NCI-H1417 (cell line): ENCODE measurements around the gene SCAMP2.

ENCODE experiments used
- DNase-seq, 3 experiments: peaks; one replicate each; lab custom pipeline; 2025; lab: John Stamatoyannopoulos, UW

The SCAMP2 gene

DNA sequence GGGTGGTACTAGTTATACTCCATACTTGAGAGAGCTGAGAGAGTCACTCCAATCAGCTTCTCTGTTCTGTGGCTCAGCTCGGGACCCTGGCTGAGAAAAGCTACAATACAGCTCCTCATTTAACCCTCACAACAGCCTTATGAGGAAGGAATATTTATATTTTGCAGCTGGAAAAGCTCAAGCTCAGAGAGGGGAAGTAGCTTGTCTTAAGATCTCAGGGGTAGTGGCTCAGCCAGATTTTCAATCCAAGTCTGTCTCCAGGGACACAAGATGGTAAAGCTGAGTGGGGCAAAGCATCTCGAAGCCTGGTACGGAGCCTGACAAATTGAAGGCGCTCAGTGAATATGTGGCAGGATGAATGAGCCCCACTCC is 14.8 kb downstream of the SCAMP2 start:
- DNase-seq, result no peak

DNA sequence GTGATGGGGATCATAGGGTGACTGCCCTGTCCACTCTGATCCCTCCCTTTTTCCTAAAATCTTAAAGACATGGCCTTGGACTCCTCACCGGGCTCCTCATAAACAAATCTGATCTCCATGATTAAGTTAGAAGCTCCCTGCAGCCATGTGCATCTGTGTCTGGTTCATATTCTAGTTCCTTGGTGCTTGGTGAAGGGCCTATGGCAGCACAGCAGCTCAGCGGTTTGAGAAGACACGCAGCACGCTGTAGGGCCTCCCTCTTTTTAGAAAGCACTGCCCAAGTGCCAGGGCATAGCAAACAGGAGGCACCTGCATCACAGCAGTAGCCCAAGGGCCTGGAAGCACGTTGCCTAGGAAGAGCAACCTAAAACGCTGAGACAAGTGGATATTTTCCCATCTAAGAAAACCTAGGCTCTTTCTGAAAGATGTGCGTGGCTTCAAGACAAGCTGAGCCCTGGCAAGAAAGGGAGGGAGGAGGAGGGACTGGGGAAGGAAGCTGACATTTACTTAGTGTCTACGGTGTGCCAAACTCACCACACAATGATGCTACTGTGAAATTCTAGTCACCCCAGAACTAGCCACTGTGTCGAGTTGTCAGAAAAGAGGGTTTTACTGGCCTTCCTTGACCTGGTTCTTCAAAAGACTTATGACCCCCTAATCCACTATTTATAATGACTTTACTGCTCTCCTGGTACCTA is 15.3 kb downstream of the SCAMP2 start:
- no peak for DNase-seq

DNA sequence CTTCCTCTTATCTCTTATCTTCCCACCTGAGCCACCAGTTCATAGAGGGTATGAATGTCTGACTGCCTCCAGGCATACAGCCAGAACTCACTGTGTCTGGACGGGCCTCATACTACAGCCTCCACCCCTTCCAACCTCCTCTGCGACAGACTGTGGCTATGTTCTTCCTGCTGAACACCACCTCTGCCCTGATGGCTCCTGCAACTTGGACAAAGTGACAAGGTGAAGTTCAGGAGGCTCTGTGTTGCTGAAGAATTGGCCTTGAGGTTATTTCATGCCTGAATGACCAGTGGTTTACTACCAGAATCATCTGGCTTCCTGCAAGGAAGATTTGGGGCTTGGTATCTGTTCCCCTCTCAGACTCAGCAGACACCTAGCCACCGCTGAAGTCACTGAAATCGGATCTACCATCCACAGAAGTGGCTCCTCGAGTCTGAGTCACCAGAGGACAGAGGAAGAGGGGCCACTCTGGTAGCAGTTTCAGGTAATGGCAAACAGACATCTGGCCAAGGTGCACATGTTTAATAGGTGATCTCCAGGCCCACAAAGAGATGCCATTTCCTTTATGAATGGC is 16.0 kb downstream of the SCAMP2 start:
- peak in 1 of 3 experiments; percentile 22 for DNase-seq

DNA sequence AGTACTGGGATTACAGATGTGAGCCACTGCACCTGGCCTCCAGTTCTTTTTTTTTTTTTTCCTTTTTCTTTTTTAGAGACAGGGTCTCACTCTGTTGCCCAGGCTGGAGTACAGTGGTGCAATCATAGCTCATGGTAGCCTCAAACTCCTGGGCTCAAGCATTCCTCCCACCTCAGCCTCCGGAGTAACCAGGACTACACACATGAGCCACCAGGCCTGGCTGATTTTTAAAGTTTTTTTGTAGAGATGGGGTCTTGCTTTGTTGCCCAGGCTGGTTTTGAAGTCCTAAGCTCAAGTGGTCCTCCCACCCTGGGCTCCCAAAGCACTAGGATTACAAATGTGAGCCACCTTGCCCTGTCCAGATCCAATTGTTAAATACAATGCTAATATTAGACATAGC is 16.6 kb downstream of the SCAMP2 start:
- DNase-seq, result no peak

DNA sequence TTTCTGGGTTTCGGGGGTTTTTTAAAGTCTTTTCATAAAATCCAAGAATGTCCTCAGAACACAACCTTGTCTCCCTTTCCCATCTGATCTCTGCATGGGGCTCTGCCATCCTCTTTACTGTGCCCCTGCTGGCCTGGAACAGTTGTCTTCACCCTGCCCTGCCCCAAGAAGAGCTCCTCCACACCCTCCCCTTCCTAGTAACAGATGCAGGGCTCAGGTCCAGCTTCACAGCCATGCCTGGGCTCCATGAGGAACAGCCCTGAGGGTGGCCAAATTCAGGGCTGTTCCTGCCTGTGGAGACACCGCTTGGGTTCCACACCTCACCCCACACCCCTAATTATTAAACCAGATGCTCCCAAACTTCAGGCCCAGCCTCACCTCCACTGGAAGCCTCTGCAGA is 17.3 kb downstream of the SCAMP2 start:
- DNase-seq, result no peak

DNA sequence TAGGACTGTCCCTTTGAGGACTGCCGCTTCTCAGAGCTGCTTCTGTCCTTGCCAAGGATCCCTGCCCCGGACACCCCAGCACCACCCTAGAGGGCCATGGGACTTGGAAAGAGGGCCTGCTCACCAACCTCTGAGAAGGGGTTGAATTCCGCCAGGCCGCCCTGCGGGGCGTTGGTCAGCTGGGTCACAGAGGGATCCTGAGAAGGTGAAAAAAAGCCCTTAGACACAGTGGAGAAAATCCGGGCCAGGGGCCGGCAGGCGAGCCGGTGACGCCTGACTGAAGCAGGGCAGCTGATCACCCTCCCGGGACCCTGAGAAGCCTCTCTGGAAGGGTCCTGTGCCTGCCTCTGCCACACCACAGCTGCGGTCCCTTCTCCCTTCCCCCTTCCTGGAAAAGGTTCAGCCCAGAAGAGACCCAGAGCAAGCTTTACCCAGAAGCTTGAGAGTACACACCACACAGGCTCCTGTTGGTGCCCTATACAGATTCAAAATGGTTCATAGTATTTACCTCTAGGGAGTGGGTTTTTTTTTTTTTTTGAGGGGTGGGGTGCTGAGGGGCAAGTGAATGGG is 18.6 kb downstream of the SCAMP2 start:
- no peak for DNase-seq

DNA sequence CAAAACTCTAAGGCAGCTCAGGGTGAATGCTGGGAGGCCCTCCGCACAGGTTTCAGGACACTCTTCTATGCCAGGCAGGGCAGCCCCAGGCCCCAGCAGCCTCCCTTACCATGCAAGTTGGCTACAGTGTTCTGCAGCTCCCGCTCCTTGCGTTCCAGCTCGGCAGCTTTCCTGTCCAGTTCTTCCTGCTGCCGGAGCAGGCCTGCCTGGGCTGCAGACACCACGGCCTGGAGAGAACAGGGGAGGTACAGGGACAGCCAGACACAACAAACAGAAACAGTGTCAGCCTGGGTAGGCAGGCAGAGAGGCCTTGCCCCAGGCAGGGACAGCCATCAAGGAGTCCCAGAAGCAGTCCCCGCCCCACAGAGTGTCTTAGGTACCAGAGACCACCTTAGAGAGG is 21.2 kb downstream of the SCAMP2 start:
- no peak for DNase-seq

DNA sequence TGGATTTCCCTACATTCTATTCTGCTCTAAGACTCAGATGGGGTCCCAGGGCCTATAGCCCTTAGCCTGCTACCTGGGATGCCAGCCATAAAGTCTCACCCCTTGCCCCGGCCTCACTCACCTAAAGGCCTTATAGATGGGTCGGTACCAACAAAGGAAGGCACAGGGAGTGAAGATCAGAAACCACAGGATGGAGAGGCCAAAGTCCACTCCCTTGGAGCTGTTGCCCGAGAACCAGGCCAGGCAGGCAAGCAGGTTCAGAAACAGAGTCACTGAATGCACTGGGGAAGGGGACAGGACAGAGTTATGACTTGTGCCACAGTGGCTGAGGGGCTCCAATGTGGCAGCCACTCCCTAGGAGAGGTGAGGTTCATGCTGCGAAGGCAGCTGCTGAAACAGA is 22.8 kb downstream of the SCAMP2 start:
- no peak for DNase-seq

DNA sequence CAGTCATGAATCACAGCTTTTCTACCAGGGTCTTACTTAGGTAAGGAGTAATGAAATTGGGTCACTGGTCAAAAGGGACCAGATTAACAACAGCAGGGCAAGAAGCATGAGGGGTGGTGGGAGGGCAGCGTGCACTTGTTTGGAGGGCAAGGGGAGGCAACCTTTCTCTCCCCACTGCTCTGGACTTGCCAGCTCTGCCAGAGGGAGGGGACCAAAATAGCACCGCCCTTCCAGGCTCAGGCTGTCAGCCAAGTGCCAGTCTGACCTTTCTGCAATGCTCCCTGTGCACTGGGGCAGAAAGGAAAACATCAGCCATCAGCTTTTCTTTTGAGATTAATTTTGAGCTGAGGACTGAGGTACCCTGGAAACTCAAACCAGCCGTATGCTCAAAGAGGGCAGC is 25.7 kb downstream of the SCAMP2 start:
- no peak for DNase-seq

DNA sequence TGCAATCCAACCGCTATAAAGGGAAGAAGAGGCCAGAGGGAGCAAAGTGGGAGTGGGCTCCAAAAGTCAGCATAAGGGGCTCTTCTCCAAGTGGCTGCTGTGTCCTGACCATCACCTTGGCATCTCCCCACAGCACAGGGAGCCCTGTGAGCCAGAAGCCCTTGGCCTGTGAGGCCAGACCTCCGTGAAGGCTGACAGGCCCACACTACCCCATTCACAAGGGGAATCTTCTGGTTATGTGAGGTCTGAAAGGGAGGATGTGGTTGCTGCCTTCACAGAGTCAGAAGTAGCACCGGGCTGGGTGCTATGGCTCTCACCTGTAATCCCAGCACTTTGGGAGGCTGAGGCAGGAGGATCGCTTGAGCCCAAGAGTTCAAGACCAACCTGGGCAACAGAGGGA is 27.6 kb downstream of the SCAMP2 start:
- DNase-seq, result no peak

DNA sequence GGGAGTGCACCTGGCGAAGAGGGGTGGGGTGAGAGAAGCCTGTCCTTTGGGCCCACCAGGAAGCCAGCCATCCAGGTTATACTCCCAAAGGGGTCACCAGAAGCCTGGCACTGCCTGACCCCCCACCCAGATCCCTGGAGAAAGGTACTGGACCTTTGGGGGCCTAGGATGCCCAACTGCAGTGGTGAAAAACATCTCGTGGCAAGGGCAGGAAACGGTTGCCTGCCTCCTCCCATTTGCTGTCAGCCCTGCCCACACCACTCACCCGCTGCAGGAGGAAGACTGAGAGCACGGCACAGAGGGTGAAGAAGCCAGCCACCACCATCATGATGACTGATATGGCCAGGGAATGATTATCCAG is 28.0 kb downstream of the SCAMP2 start:
- DNase-seq, result no peak

DNA sequence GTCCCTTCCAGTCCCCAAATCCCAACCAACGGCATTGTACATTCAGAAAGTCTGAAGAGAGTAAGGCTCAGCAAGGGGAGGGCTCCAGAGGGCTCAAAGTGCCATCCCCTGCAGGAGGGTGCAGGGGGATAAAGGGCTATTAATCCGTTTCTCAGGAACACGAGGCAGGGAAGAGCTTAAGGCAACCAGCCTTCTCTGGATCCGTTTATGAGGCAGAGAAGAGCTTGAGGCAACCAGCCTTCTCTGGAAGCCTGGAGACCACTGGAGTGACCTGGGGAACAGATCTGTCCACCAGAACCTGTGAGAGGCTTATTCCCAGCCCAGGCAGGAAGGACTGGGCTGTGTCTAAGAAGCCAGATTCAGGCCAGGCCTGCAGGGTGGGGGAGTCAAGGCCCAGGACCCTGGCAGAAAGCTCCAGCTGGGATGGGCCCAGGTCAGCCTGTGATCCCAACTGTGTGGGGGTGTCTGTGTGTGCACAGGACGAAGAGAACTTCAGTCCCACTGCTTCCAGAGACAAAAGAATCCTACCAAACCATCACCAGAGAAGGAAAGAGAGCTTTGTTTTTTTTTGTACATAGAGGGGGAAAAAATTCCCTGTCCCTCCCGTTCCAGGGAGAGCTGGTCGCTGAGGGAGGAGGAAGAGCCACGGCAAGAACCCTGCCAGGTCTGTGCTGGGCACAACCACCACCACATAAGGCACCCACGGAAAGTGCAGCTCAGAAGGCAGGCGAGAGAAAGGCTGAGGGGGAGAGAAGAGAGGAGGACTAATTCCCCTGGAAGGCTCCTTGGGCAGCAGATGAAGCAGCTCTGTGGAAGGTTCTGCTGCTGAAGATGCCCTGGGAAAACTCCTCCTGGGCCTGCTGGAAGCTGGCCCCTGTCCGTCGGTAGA is 28.6 kb downstream of the SCAMP2 start:
- DNase-seq, result no peak

DNA sequence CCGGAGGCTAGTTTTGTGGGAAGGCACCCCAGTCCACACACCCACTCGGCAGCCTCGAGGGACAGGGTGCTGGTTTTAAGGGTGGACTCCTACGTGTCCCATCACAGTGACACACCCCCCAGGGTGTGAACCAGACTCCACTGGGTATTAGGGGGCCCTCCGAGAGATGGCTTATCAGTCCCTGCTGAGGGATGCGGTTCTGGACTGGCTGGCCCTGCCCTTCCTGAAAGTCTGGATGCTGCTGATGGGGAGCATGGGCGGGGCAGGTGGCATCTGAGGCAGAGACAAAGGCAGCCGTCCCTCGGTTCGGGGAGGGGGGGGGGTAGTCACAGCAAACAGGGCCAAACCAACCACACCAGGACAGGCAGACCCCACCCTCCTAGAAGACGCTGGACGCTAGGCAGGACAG is 29.3 kb downstream of the SCAMP2 start:
- peak in 1 of 3 experiments; percentile 42 for DNase-seq

DNA sequence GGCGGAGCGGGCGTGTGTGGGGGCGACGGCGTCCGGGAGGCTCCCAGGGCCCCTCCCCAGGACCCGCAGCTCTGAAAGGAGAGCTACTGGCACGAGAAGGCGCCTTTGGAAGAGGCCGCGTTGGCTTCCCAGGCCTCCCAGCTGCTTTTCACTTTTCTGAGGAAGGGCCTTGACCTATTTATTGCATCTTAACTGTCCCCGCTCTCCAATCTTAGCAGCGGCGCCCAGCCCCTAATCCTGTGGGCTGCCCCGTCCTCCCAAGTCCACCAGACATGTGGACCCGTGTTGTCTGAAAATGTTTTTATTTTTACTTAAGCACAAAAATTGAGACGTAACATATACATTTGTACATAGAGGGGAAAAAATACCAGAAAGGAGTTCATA is 29.7 kb downstream of the SCAMP2 start:
- no peak for DNase-seq

DNA sequence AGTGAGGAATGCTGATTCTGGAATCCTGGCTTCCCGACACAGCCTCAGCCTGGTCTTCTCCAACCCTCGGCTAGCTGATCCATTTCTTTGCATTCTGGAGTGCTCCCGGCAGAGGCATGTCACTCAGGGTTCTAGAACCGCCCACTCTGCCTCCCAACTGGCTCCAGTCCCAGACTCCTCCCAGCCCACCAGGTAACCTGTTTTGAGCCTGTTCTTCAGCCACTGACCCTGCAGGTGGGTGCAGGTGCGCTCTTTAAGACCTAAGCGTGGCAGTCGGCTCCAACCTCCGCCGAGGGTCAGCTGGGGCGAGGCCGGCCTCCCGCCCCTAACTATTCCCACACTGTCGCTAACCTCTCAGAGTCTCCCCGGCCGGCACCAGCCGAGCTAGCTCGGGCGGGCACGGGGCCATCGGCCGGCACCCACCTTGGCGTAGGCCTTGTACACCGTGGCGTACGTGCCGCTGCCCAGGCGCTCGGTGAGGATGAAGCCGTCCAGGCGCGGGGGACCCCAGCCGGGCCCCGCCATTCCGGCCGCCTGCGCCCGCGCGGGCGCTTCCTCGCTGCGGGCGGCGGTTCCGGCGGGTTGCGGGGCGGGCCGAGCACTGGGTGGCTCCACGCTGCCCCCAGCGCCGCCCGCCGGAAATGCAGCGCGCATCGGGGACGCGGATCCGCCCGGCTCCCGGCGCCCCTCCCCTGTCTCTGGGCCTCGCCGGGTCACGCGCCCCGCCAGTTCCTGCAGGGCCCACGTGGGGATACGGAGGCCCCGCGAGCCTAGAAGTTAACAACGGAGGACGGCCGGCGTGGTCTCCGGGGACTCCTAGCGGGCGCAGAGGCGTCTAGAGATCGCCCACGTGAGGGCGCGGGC is 30.4 kb downstream of the SCAMP2 start, which contains the start of gene ULK3:
ULK3 (minus strand) TSS at position 576 of the 864 bp plus-strand sequence; CDS start at position 525, 51 bp downstream.
- DNase-seq, result peak; percentile 91 to 96 (median 95)

DNA sequence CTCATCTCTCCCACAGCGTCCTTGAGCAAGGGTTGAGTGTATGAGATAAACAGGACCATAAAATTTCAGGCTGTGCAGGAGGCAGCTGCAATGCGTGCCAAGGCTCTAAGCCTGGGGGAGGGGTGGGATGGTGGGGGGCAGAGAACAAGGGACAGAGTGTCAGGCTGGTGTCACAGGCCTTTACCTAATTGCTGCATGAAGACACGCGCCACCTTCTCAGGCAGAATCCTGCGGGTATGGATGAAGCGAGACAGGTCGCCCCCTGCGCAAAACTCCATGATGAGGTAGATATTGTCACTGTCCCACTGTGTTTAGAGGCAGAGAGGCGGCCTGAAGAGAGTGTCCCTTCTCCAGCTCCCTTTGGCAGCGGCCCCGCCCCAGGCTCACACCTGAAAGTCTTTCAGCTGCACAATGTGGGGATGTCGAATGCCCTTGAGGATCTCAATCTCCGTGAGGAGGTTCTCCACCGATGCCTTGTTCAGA is 31.2 kb downstream of the SCAMP2 start:
- no peak for DNase-seq

DNA sequence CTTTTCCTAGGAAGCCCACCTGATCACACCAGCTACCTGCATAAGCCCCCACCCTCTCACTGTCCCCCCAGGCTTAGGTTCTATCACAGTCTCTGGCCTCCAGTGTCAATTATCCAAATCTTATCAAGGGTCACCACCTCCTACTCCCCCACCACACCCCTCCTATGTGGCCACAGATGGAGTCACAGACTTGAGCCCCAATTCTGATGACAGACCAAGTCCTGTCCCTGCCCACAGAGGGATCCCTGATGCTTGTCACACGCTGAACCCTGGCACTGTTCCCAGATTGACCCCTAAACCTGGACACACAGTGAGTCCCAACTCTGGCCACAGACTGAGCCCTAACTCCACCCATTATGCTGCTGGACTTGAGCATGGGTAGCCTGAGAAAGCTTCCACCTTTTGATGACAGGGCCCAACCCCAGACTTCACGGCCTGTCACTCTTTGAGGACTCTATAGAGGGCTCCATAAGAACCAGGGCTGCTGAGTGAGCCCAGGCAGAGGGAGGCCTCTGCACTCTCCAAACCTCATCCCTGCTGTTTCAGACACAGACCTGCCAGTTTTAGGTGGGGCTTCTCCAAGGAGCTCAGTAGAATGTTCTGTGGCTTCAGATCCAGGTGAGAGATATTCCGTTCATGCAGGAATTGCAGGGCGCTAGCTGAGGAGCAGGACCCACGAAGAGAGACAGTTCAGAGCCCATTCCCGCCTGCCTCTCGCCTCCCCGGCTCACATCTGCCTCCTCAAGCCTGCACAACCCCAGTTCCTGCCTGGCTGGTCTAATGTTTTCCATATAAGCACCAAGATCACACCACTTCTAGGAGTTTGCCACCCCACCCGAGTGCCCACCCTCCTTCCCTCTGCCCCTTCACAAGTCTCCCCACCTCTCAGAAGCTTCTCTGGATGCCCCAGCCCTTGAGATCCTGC is 32.1 kb downstream of the SCAMP2 start:
- DNase-seq, result no peak

DNA sequence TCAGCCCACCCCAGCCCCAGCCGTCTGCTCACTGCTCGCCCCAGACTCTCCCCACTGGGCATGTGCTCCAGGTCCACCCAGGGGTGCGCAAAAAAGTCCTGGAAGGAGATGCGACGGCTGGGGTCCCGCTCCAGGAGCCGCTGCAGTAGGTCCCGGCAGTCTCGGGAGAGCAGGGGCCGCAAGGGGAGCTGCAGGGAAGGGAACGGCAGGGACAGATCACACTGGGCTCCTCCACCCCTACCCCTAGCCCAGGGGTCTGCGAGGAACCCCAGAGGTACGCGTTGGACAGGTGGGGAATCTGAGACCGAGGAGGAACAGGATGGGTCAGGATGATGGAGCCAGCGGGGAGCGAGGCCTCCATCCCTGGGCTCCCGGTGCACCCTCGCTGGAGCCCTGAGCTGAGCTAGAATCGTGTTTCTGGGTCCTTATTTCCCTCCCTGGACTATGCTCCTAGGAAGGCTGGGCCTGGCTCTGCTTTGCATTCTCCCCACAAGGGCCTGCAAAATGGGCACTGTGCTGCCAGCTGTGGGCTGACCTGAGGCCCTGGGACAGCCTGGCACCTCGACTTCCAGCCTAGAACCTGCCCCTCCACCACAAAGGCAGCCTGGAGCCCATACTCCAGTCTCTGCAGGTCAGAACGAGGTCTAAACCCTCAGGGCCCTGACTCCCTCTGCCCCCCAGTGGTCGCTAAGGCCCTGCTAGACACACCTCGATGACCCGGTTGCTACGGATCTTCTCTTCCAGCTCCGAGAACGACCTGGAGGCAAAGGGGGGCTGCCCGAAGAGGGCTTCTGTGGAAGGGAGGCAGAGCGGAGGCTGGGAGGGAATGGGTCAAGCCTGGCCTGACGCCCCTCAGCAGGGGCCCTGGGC is 33.4 kb downstream of the SCAMP2 start:
- no peak for DNase-seq

DNA sequence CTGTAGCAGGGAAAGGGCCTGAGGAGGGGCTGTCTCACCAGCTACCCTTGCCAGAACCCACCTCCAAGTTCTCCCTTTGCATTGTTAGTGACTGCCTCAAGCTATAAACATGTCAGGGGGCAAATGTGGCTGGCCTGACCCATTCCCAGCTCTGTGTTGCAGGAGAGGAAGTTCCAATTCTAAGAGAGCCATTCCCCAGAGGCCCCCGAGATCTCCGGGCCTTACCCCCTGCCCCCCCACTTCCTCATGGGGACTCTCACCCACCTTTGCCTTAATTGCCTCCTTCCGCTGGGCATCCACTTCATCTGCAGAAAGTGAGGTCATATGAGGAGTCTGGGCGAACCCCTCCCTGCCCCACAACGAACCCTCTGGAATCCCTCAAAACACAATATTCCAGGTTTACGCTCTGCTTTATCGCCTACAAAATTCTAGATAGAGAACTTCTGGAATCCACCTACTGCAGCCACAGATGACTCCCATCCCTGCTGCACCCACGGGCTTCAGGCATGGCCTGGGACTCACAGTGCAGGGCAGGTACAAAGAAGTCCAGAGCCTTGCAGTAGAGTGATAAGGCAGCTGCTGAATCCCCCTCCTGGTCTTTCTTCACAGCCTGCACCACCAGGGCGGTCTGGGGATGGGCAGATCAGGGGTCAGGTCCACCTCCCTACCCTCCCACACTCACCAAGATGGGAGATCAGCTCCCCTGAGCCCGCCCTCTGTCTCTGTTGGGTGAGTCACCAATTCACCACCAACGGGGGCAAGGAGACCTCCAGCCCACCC is 34.2 kb downstream of the SCAMP2 start:
- no peak for DNase-seq
